Measurements from ENCODE around the gene SUSD2. TPM values are rescaled to one million over a fixed set of nuclear protein-coding genes. Genes with fewer than 3 reads are reported as not detected.

SUSD2 gene
- polyA plus RNA-seq, 1 of the 3 experiments (the other 2 are of a cell fraction) = 0.82 TPM

- Histone ChIP-seq H3K4me3 (ENCODE audit: low read depth in 2 of 2, low read length in 1 of 2) (peak overlapping the region in 1 of 2 experiments; percentile 16; a peak in 1 of 4 replicates), H4K20me1 (ENCODE audit: insufficient read depth) (no peaks in the 10 kb centered on the region), H3K79me2 (ENCODE audit: insufficient read depth) (no peaks in the 10 kb centered on the region), H3K36me3 (replicated peaks in 1 of 2; ENCODE audit: control insufficient read depth in 1 of 2, insufficient read depth in 2 of 2, low read length in 1 of 2) (peaks cover 0 to 2% of the 10 kb centered on the region in 2 experiments), H3K9ac (no peak overlapping the region), H3K9me3 (no peaks in the 10 kb centered on the region), H2AFZ (ENCODE audit: low read depth) (no peak overlapping the region), H3F3A (replicated peaks; ENCODE audit: insufficient read depth) (peaks cover 16% of the 10 kb centered on the region), H3K27me3 (ENCODE audit: insufficient read depth) (no peaks in the 10 kb centered on the region), H3K4me1 (ENCODE audit: control insufficient read depth in 1 of 2, insufficient read depth in 2 of 2, low read depth in 1 of 2, low read length in 1 of 2) (peaks cover 21 to 50% of the 10 kb centered on the region in 2 experiments), H3K27ac (ENCODE audit: low read depth in 2 of 2, low read length in 1 of 2) (peak overlapping the region; percentile 77 to 92), H3K4me2 (peak overlapping the region; percentile 74), H3K9me2 (no peaks in the 10 kb centered on the region)
- WGBS (ENCODE audit: low lambda C conversion rate) = 39% methylated on average over 4 of the region's 4 CpGs
- ChIA-PET POLR2A (no interaction called here), CTCF (interaction anchor here (0.7 to 6.8 kb wide), 7 partner anchors 10 to 76 kb away, joined by 3 to 63 read pairs (median 4); no protein-coding TSS in a partner anchor)
- DNase-seq = peak; percentile 50
- TF ChIP-seq RCOR1 (IDR thresholded peaks at IDR 0.05; ENCODE audit: low read length) (no peak), MEF2A (IDR thresholded peaks at IDR 0.05; ENCODE audit: borderline replicate concordance, low read depth) (peak; percentile 66; the same call in 1 of the 2 replicates), CTCF (IDR thresholded peaks at IDR 0.05) (no peak), IRF3 (IDR thresholded peaks at IDR 0.05; ENCODE audit: low read depth, low read length) (no peak), RAD21 (IDR thresholded peaks at IDR 0.05; ENCODE audit: low read length) (no peak), PBX3 (IDR thresholded peaks at IDR 0.05) (0 out of 2 replicates have a peak, but pooled peaks have one; percentile 13)
Observed at GRCh38 chr22:24146194-24146616, 35.1 kb upstream of the SUSD2 start.

- H3K27me3 ChIP-seq (ENCODE audit: insufficient read depth) = no peaks in the 10 kb centered on the region
- H3K4me1 ChIP-seq (ENCODE audit: control insufficient read depth in 1 of 2, insufficient read depth in 2 of 2, low read depth in 1 of 2, low read length in 1 of 2) = peaks cover 21 to 50% of the 10 kb centered on the region in 2 experiments
- H3K9me3 ChIP-seq = no peaks in the 10 kb centered on the region
- ChIA-PET POLR2A (no interaction called here), CTCF (interaction anchor here (1.0 to 6.8 kb wide), 7 partner anchors 9 to 43 kb away, joined by 3 to 63 read pairs (median 4); no protein-coding TSS in a partner anchor)
- peak overlapping the region; percentile 77 to 92 for H3K27ac ChIP-seq (ENCODE audit: low read depth in 2 of 2, low read length in 1 of 2)
- H3K36me3 ChIP-seq (replicated peaks in 1 of 2; ENCODE audit: control insufficient read depth in 1 of 2, insufficient read depth in 2 of 2, low read length in 1 of 2) = peaks cover 0 to 2% of the 10 kb centered on the region in 2 experiments
- H3K4me3 ChIP-seq (ENCODE audit: low read depth in 2 of 2, low read length in 1 of 2) = no peak overlapping the region
- no peaks in the 10 kb centered on the region for H3K79me2 ChIP-seq (ENCODE audit: insufficient read depth)
- peak overlapping the region; percentile 74; the same call in 1 of the 2 replicates for H3K4me2 ChIP-seq
- DNase-seq = peak; percentile 75
- H3K9ac ChIP-seq = no peak overlapping the region
- H3F3A ChIP-seq (replicated peaks; ENCODE audit: insufficient read depth) = peaks cover 16% of the 10 kb centered on the region
- no peaks in the 10 kb centered on the region for H3K9me2 ChIP-seq
- H2AFZ ChIP-seq (ENCODE audit: low read depth) = no peak overlapping the region
- H4K20me1 ChIP-seq (ENCODE audit: insufficient read depth) = no peaks in the 10 kb centered on the region
- 25% methylated on average over 4 of the region's 4 CpGs for WGBS (ENCODE audit: low lambda C conversion rate)
- TF ChIP-seq CTCF (IDR thresholded peaks at IDR 0.05) (no peak), NRF1 (IDR thresholded peaks at IDR 0.05; ENCODE audit: low read depth, low read length) (no peak), SIN3A (IDR thresholded peaks at IDR 0.05; ENCODE audit: borderline replicate concordance, low read depth, low read length) (0 out of 2 replicates have a peak, but pooled peaks have one; percentile 12), MAX (IDR thresholded peaks at IDR 0.05; ENCODE audit: low read depth) (no peak), FOSL2 (IDR thresholded peaks at IDR 0.05; ENCODE audit: borderline replicate concordance, low read depth) (no peak), CHD2 (IDR thresholded peaks at IDR 0.05; ENCODE audit: low read length, partially characterized antibody) (no peak), RCOR1 (IDR thresholded peaks at IDR 0.05; ENCODE audit: low read length) (peak; percentile 50; the same call in 1 of the 2 replicates), SMC3 (IDR thresholded peaks at IDR 0.05; ENCODE audit: low read depth, low read length) (no peak), TCF12 (IDR thresholded peaks at IDR 0.05) (peak; percentile 44; the same call in 1 of the 2 replicates), TAF1 (IDR thresholded peaks at IDR 0.05; ENCODE audit: borderline replicate concordance, low read depth, low read length) (no peak), FOXJ3 (CRISPR knock-in tag; IDR thresholded peaks at IDR 0.05) (no peak), NFIC (IDR thresholded peaks at IDR 0.05; ENCODE audit: borderline replicate concordance) (peak; percentile 58), USF1 (IDR thresholded peaks at IDR 0.05; ENCODE audit: borderline replicate concordance, low read depth) (no peak), FOXM1 (IDR thresholded peaks at IDR 0.05; ENCODE audit: low read depth) (no peak), MEF2A (IDR thresholded peaks at IDR 0.05; ENCODE audit: borderline replicate concordance, low read depth) (no peak), RAD21 (IDR thresholded peaks at IDR 0.05; ENCODE audit: low read length) (no peak)
Observed at GRCh38 chr22:24146791-24147353, 34.4 kb upstream of the SUSD2 start.

Data from SK-N-SH (cell line).